NCI-H524 (cell line): ENCODE results near the gene PGLYRP2.

ENCODE experiments used
- DNase-seq, 2 experiments: peaks; one replicate each; lab custom pipeline; 2025; lab: John Stamatoyannopoulos, UW

Gene PGLYRP2

GRCh38 chr19:15425321-15425950, 53.9 kb downstream of the PGLYRP2 start:
- DNase-seq = no peak

GRCh38 chr19:15424692-15425272, 54.5 kb downstream of the PGLYRP2 start:
- DNase-seq = no peak

- no peak for DNase-seq
These were observed 55.2 kb downstream of the PGLYRP2 start for GRCh38 chr19:15424121-15424520.

GRCh38 chr19:15423130-15423529, 56.2 kb downstream of the PGLYRP2 start:
- no peak for DNase-seq

- DNase-seq = no peak
These were observed 56.8 kb downstream of the PGLYRP2 start for GRCh38 chr19:15422296-15423075.

GRCh38 chr19:15421721-15422260, 57.5 kb downstream of the PGLYRP2 start:
- DNase-seq = peak; percentile 20 to 59

- DNase-seq = no peak
These were observed 58.1 kb downstream of the PGLYRP2 start for GRCh38 chr19:15421136-15421695.

- DNase-seq = peak in 1 of 2 experiments; percentile 29
These were observed 59.8 kb downstream of the PGLYRP2 start for GRCh38 chr19:15419413-15420025.
